Lower leg skin (tissue), 4 donors: Measurements from ENCODE around the gene SH2D3C. TPM values are rescaled to one million over a fixed set of nuclear protein-coding genes. Genes with fewer than 3 reads are reported as not detected.

Experiments used
- DNase-seq, 2 donors: peaks; one replicate each; pipeline ENCODE4 v3.0.0-alpha.2; 2019; ENCODE audit warnings: low spot score in 2 of 2
- H3K4me3 ChIP-seq: fragments of 200-600 bp; sonication (generic); 2 replicates; pipeline ENCODE4 v1.5.1; 2017; ENCODE audit warnings: mild to moderate bottlenecking, low read depth; ENCODE audit not compliant: poor library complexity, severe bottlenecking
- CTCF ChIP-seq, 3 donors: fragments of 450-650 bp; IDR thresholded peaks; one replicate each; pipeline ENCODE4 v1.5.1; 2016; ENCODE audit warnings: antibody characterized with exemption in 3 of 3, mild to moderate bottlenecking in 3 of 3, moderate library complexity in 2 of 3
- POLR2A ChIP-seq, 2 donors: fragments of 450-650 bp; IDR thresholded peaks; one replicate each; pipeline ENCODE4 v1.6.1; 2016 to 2017; ENCODE audit warnings: antibody characterized with exemption in 2 of 2, mild to moderate bottlenecking in 1 of 2, moderate library complexity in 1 of 2
- WGBS, 2 donors: methylation state at CpG; one replicate each; pipeline ENCODE4 v1.1.5; 2018; 5-methylcytosine and 5-hydroxymethylcytosine counted together
- intact Hi-C: fragments of 100-400 bp; cut with DNase I; formaldehyde crosslinking; loops from one replicate; pipeline ENCODE4 v1.15.0; 2023; ENCODE audit warnings: low total_unique reads
- total RNA-seq, 4 donors: library from RNA; depleted of rRNA; stranded (reverse); fragments of >200 nt; gene quantifications; one replicate each; pipeline ENCODE4 v1.1.0, GENCODE V29; 2016

SH2D3C gene
- total RNA-seq, 4 donors from 2014 or later = 1.9 to 8.5 (median 5.3) TPM

- 87 to 88% methylated on average over 13 of the region's 13 CpGs for WGBS, 2 donors
- intact Hi-C loops = loop anchor here (5.0 kb wide), 2 partner anchors 44 to 184 kb away; no protein-coding TSS in a partner anchor
- H3K4me3 ChIP-seq = no peak overlapping the region
- TF ChIP-seq CTCF (IDR thresholded peaks at IDR 0.05) (no peak), POLR2A (IDR thresholded peaks at IDR 0.05) (no peak)
- DNase-seq = no peak
Observed at GRCh38 chr9:127738666-127739065, 39.8 kb downstream of the SH2D3C start.

- WGBS, 2 donors = 28 to 36% methylated on average over 15 of the region's 15 CpGs
- DNase-seq = no peak
- intact Hi-C loops = loop anchor here (5.0 kb wide), 2 partner anchors 47 to 187 kb away; no protein-coding TSS in a partner anchor
- no peak overlapping the region for H3K4me3 ChIP-seq
- no peak for TF ChIP-seq POLR2A (IDR thresholded peaks at IDR 0.05)
- TF ChIP-seq CTCF (IDR thresholded peaks at IDR 0.05) = no peak
Observed at GRCh38 chr9:127735530-127736185, 42.8 kb downstream of the SH2D3C start.

GRCh38 chr9:127734747-127735529, 43.5 kb downstream of the SH2D3C start, which contains the start of gene TOR2A:
Gene TOR2A, minus strand, starts transcription at chr9:127735294. Its CDS starts 24 bp downstream, at chr9:127735270.
- TF ChIP-seq CTCF (IDR thresholded peaks at IDR 0.05) (peak in 2 of 3 donors; percentile 67 to 98), POLR2A (IDR thresholded peaks at IDR 0.05) (no peak)
- intact Hi-C loops = loop anchor here (5.0 kb wide), 3 partner anchors 47 to 233 kb away; no protein-coding TSS in a partner anchor
- peak within 1 kb of the TSS; percentile 55 for H3K4me3 ChIP-seq
- 0% methylated on average over 32 to 65 of the region's 76 CpGs for WGBS, 2 donors
- peak; percentile 95 to 100 for DNase-seq

GRCh38 chr9:127734247-127734746, 44.2 kb downstream of the SH2D3C start:
- intact Hi-C loops = loop anchor here (5.0 kb wide), 1 partner anchor 232 kb away; no protein-coding TSS in a partner anchor
- H3K4me3 ChIP-seq = peak overlapping the region; percentile 55
- 50 to 51% methylated on average over 21 to 22 of the region's 22 CpGs for WGBS, 2 donors
- no peak for TF ChIP-seq POLR2A (IDR thresholded peaks at IDR 0.05)
- TF ChIP-seq CTCF (IDR thresholded peaks at IDR 0.05) = no peak
- no peak for DNase-seq

- intact Hi-C loops = loop anchor here (2.0 to 5.0 kb wide), 2 partner anchors 143 to 231 kb away; no protein-coding TSS in a partner anchor
- 85 to 88% methylated on average over 2 of the region's 2 CpGs for WGBS, 2 donors
- no peak for DNase-seq
Observed at GRCh38 chr9:127733614-127734013, 44.9 kb downstream of the SH2D3C start.

More at GRCh38 chr9:127733614-127734013, 44.9 kb downstream of the SH2D3C start:
- H3K4me3 ChIP-seq = no peak overlapping the region
- TF ChIP-seq POLR2A (IDR thresholded peaks at IDR 0.05) = no peak
- TF ChIP-seq CTCF (IDR thresholded peaks at IDR 0.05) = no peak
